Duodenal mucosa (tissue), 2 donors: Measurements from ENCODE around the gene FAM237A.

ENCODE experiments used
- H3K27ac ChIP-seq: one replicate; pipeline ENCODE4 v1.7.0; 2013; ENCODE audit warnings: low read depth, low read length
- H3K27me3 ChIP-seq, 2 donors: one replicate each; pipeline ENCODE4 v1.7.0; 2013; ENCODE audit warnings: low read length in 2 of 2, control low read depth in 1 of 2; ENCODE audit not compliant: insufficient read depth in 2 of 2, control insufficient read depth in 1 of 2
- H3K36me3 ChIP-seq, 2 donors: one replicate each; pipeline ENCODE4 v1.7.0; 2013; ENCODE audit warnings: low read length in 2 of 2, control low read depth in 1 of 2; ENCODE audit not compliant: insufficient read depth in 2 of 2, control insufficient read depth in 1 of 2
- H3K4me1 ChIP-seq, 2 donors: one replicate each; pipeline ENCODE4 v1.7.0; 2013; ENCODE audit warnings: low read length in 2 of 2, control low read depth in 1 of 2; ENCODE audit not compliant: insufficient read depth in 2 of 2, control insufficient read depth in 1 of 2
- H3K4me3 ChIP-seq, 2 donors: one replicate each; pipeline ENCODE4 v1.7.0; 2013; ENCODE audit warnings: low read length in 2 of 2, low read depth in 1 of 2
- H3K9ac ChIP-seq, 2 donors: one replicate each; pipeline ENCODE4 v1.7.0; 2013; ENCODE audit warnings: low read length in 2 of 2, low read depth in 1 of 2
- H3K9me3 ChIP-seq, 2 donors: one replicate each; pipeline ENCODE4 v1.7.0; 2013; ENCODE audit warnings: low read length in 2 of 2, control low read depth in 1 of 2; ENCODE audit not compliant: control insufficient read depth in 1 of 2

The FAM237A gene

GRCh38 chr2:206626108-206626507 is 16.2 kb upstream of the FAM237A start:
- no peaks in the 10 kb centered on the region for H3K27me3 ChIP-seq
- no peak overlapping the region for H3K4me3 ChIP-seq
- H3K27ac ChIP-seq = no peak overlapping the region
- H3K4me1 ChIP-seq = no peaks in the 10 kb centered on the region
- no peaks in the 10 kb centered on the region for H3K9me3 ChIP-seq
- no peaks in the 10 kb centered on the region for H3K36me3 ChIP-seq
- H3K9ac ChIP-seq = no peak overlapping the region

GRCh38 chr2:206627632-206628031 is 14.7 kb upstream of the FAM237A start:
- Histone ChIP-seq H3K4me1 (no peaks in the 10 kb centered on the region), H3K27ac (no peak overlapping the region)

GRCh38 chr2:206631340-206631739 is 10.9 kb upstream of the FAM237A start:
- Histone ChIP-seq H3K4me3 (no peak overlapping the region), H3K27me3 (no peaks in the 10 kb centered on the region), H3K27ac (no peak overlapping the region), H3K36me3 (no peaks in the 10 kb centered on the region), H3K4me1 (no peaks in the 10 kb centered on the region), H3K9ac (no peak overlapping the region), H3K9me3 (no peaks in the 10 kb centered on the region)

More at GRCh38 chr2:206627632-206628031, 14.7 kb upstream of the FAM237A start:
- H3K27me3 ChIP-seq = no peaks in the 10 kb centered on the region
- H3K9ac ChIP-seq = no peak overlapping the region
- no peaks in the 10 kb centered on the region for H3K9me3 ChIP-seq
- H3K4me3 ChIP-seq = no peak overlapping the region
- H3K36me3 ChIP-seq = no peaks in the 10 kb centered on the region

GRCh38 chr2:206635015-206635414 is 7.3 kb upstream of the FAM237A start:
- no peak overlapping the region for H3K9ac ChIP-seq
- H3K36me3 ChIP-seq = no peaks in the 10 kb centered on the region
- no peaks in the 10 kb centered on the region for H3K9me3 ChIP-seq
- no peaks in the 10 kb centered on the region for H3K4me1 ChIP-seq
- H3K27me3 ChIP-seq = no peaks in the 10 kb centered on the region
- no peak overlapping the region for H3K4me3 ChIP-seq
- H3K27ac ChIP-seq = no peak overlapping the region

GRCh38 chr2:206639636-206640035 is 2.7 kb upstream of the FAM237A start:
- Histone ChIP-seq H3K27me3 (peaks cover 2 to 12% of the 10 kb centered on the region in 2 donors), H3K9me3 (no peaks in the 10 kb centered on the region), H3K36me3 (no peaks in the 10 kb centered on the region)

GRCh38 chr2:206641226-206641625 is 1.1 kb upstream of the FAM237A start:
- H3K9me3 ChIP-seq = no peaks in the 10 kb centered on the region
- H3K9ac ChIP-seq = no peak overlapping the region
- H3K27ac ChIP-seq = no peak overlapping the region
- no peaks in the 10 kb centered on the region for H3K4me1 ChIP-seq
- no peaks in the 10 kb centered on the region for H3K36me3 ChIP-seq
- peaks cover 2 to 12% of the 10 kb centered on the region in 2 donors for H3K27me3 ChIP-seq
- no peak overlapping the region for H3K4me3 ChIP-seq

More at GRCh38 chr2:206639636-206640035, 2.7 kb upstream of the FAM237A start:
- H3K27ac ChIP-seq = no peak overlapping the region
- H3K9ac ChIP-seq = no peak overlapping the region
- no peaks in the 10 kb centered on the region for H3K4me1 ChIP-seq
- H3K4me3 ChIP-seq = no peak overlapping the region

- Histone ChIP-seq H3K36me3 (no peaks in the 10 kb centered on the region), H3K27ac (no peak overlapping the region), H3K27me3 (no peaks in the 10 kb centered on the region), H3K4me3 (no peak overlapping the region), H3K9me3 (no peaks in the 10 kb centered on the region), H3K4me1 (no peaks in the 10 kb centered on the region), H3K9ac (no peak overlapping the region)
These were observed 5.7 kb downstream of the FAM237A start for GRCh38 chr2:206647985-206648384.

- H3K27me3 ChIP-seq = no peaks in the 10 kb centered on the region
- H3K4me3 ChIP-seq = no peak overlapping the region
- H3K4me1 ChIP-seq = no peaks in the 10 kb centered on the region
- H3K36me3 ChIP-seq = no peaks in the 10 kb centered on the region
- H3K9ac ChIP-seq = no peak overlapping the region
- H3K27ac ChIP-seq = no peak overlapping the region
- no peaks in the 10 kb centered on the region for H3K9me3 ChIP-seq
These were observed 14.8 kb downstream of the FAM237A start for GRCh38 chr2:206657087-206657486.

GRCh38 chr2:206665251-206665650 is 23.0 kb downstream of the FAM237A start:
- Histone ChIP-seq H3K9ac (no peak overlapping the region), H3K27me3 (no peaks in the 10 kb centered on the region), H3K4me1 (no peaks in the 10 kb centered on the region), H3K4me3 (no peak overlapping the region), H3K36me3 (no peaks in the 10 kb centered on the region), H3K9me3 (no peaks in the 10 kb centered on the region), H3K27ac (no peak overlapping the region)

- Histone ChIP-seq H3K27ac (no peak overlapping the region), H3K4me1 (no peaks in the 10 kb centered on the region), H3K27me3 (no peaks in the 10 kb centered on the region)
These were observed 28.4 kb downstream of the FAM237A start for GRCh38 chr2:206670531-206671319.

More at GRCh38 chr2:206670531-206671319, 28.4 kb downstream of the FAM237A start:
- Histone ChIP-seq H3K9ac (no peak overlapping the region), H3K9me3 (no peaks in the 10 kb centered on the region), H3K36me3 (no peaks in the 10 kb centered on the region), H3K4me3 (no peak overlapping the region)
